OCI-LY7 (cell line): ENCODE measurements around the gene TRRAP.

Experiments
- EZH2phosphoT487 ChIP-seq: fragments of 200-600 bp; sonication (generic); IDR thresholded peaks from 2 replicates; pipeline ENCODE4 v1.6.1; 2018; ENCODE audit warnings: low read depth, borderline replicate concordance, mild to moderate bottlenecking, mixed run types, antibody characterized with exemption, low read length, moderate library complexity, mixed read lengths
- TF ChIP-seq, protein P1 (sequence below): fragments of 200-600 bp; sonication (generic); conservative IDR thresholded peaks from 2 replicates; pipeline ENCODE4 v1.5.1; 2014; ENCODE audit warnings: mild to moderate bottlenecking, antibody characterized with exemption, low read length, moderate library complexity, mixed read lengths

DNA sequence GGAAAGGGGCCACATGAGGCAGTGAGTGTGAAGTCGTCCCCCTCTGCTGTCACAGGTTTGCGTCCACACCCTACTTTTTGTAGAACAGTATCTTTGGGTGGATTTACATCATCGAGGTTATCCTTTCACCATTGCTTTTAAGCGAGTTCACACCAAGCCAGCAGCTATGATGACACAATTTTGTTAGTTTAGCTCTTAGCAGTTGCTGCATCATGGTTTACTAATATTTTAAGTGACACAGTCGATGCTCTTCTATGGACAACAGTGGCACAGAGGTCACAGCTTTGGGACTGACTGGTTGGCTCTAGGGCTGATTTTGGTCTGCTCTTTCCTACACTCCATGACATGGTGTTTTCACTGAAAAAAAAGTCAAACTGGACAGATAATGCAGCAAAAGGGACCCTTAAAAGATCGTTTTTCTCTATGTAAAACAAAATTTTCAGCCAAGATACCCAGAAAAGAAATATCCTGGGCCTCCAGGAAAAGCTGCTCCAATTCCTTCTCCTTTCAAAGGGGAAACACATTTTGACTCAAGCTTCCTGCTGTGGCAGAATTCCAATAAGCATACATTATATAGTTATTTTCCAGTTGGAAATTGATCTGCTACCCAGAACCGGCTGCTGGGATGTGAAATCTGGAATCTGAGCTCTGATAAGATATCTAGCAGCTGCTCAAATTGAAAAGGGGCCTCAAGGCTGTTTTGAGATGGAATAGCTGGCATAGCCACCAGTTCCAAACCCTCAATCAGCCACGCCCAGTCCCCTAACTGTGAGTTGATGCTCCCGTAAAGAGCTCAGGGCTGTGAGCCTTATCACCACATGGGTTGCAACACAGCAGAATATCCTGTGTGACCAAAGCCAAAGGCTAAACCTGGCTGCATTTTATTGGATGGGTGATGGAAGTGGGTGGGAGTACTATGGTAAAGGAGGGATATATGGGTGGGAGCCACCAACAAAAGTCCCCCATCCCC is 151.4 kb downstream of the TRRAP start:
- TF ChIP-seq, protein P1, sequence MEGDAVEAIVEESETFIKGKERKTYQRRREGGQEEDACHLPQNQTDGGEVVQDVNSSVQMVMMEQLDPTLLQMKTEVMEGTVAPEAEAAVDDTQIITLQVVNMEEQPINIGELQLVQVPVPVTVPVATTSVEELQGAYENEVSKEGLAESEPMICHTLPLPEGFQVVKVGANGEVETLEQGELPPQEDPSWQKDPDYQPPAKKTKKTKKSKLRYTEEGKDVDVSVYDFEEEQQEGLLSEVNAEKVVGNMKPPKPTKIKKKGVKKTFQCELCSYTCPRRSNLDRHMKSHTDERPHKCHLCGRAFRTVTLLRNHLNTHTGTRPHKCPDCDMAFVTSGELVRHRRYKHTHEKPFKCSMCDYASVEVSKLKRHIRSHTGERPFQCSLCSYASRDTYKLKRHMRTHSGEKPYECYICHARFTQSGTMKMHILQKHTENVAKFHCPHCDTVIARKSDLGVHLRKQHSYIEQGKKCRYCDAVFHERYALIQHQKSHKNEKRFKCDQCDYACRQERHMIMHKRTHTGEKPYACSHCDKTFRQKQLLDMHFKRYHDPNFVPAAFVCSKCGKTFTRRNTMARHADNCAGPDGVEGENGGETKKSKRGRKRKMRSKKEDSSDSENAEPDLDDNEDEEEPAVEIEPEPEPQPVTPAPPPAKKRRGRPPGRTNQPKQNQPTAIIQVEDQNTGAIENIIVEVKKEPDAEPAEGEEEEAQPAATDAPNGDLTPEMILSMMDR: no peak
- TF ChIP-seq EZH2phosphoT487: no peak
